HG03439 (cell line): ENCODE data around the gene ATXN10.
A peak's percentile ranks its signal among the peaks of the same experiment; 100 is the strongest.
"Not testable (repeated sequence)": the region's sequence is repeated elsewhere in the genome, so short reads cannot be mapped to it uniquely, and the experiment has no call there.

Experiments
- ATAC-seq: cut with Tn5 transposase; IDR thresholded peaks from one replicate; pipeline ENCODE4 v1.9.1; 2021; ENCODE audit warnings: mild to moderate bottlenecking, moderate library complexity; ENCODE audit not compliant: unreplicated experiment

The ATXN10 gene

GRCh38 chr22:45781966-45782365, 110.3 kb downstream of the ATXN10 start:
- ATAC-seq = no peak

- no peak for ATAC-seq
Measured at GRCh38 chr22:45783021-45783420, 111.4 kb downstream of the ATXN10 start.

GRCh38 chr22:45783690-45784089, 112.1 kb downstream of the ATXN10 start:
- ATAC-seq = no peak

- ATAC-seq = peak; percentile 52
Measured at GRCh38 chr22:45784357-45785277, 113.0 kb downstream of the ATXN10 start.

- ATAC-seq = no peak
Measured at GRCh38 chr22:45785458-45785857, 113.8 kb downstream of the ATXN10 start.

GRCh38 chr22:45786726-45787125, 115.1 kb downstream of the ATXN10 start:
- no peak for ATAC-seq

- no peak for ATAC-seq
Measured at GRCh38 chr22:45787759-45788158, 116.1 kb downstream of the ATXN10 start.

GRCh38 chr22:45788522-45788921, 116.9 kb downstream of the ATXN10 start:
- no peak for ATAC-seq

- no peak for ATAC-seq
Measured at GRCh38 chr22:45790401-45790800, 118.8 kb downstream of the ATXN10 start.

GRCh38 chr22:45793161-45793560, 121.5 kb downstream of the ATXN10 start:
- no peak for ATAC-seq

- no peak for ATAC-seq
Measured at GRCh38 chr22:45793892-45794291, 122.3 kb downstream of the ATXN10 start.

- ATAC-seq = not testable (repeated sequence)
Measured at GRCh38 chr22:45796009-45796408, 124.4 kb downstream of the ATXN10 start.

GRCh38 chr22:45799291-45799690, 127.7 kb downstream of the ATXN10 start:
- no peak for ATAC-seq

- no peak for ATAC-seq
Measured at GRCh38 chr22:45802054-45802453, 130.4 kb downstream of the ATXN10 start.

- ATAC-seq = no peak
Measured at GRCh38 chr22:45804319-45804985, 132.8 kb downstream of the ATXN10 start.

- ATAC-seq = no peak
Measured at GRCh38 chr22:45804986-45805325, 133.3 kb downstream of the ATXN10 start.

GRCh38 chr22:45805413-45805812, 133.8 kb downstream of the ATXN10 start:
- no peak for ATAC-seq

GRCh38 chr22:45807156-45807915, 135.7 kb downstream of the ATXN10 start:
- ATAC-seq = no peak

- no peak for ATAC-seq
Measured at GRCh38 chr22:45812910-45813309, 141.3 kb downstream of the ATXN10 start.

GRCh38 chr22:45814198-45814597, 142.6 kb downstream of the ATXN10 start:
- no peak for ATAC-seq

- no peak for ATAC-seq
Measured at GRCh38 chr22:45816776-45817175, 145.1 kb downstream of the ATXN10 start.
